Type B pancreatic cell (in vitro differentiated cells): ENCODE results near the gene BNIP2. TPM values are rescaled to one million over a fixed set of nuclear protein-coding genes. Genes with fewer than 3 reads are reported as not detected.

Experiments used
- DNase-seq: peaks from one replicate; pipeline ENCODE4 v3.0.0; 2021; ENCODE audit warnings: mixed read lengths; ENCODE audit not compliant: unreplicated experiment; ENCODE audit errors: extremely low spot score
- H3K27ac Mint-ChIP-seq: 2 replicates; pipeline ENCODE4 v1.8.0; 2021; ENCODE audit warnings: mild to moderate bottlenecking, mixed read lengths
- H3K27me3 Mint-ChIP-seq: 2 replicates; pipeline ENCODE4 v1.8.0; 2021; ENCODE audit warnings: mixed read lengths
- H3K36me3 Mint-ChIP-seq: 2 replicates; pipeline ENCODE4 v1.8.0; 2021; ENCODE audit warnings: mixed read lengths
- H3K4me1 Mint-ChIP-seq: one replicate; pipeline ENCODE4 v1.8.0; 2021; ENCODE audit warnings: mixed read lengths; ENCODE audit not compliant: unreplicated experiment
- H3K4me3 Mint-ChIP-seq: 2 replicates; pipeline ENCODE4 v1.8.0; 2021; ENCODE audit warnings: mild to moderate bottlenecking, mixed read lengths
- H3K9me3 Mint-ChIP-seq: 2 replicates; pipeline ENCODE4 v1.8.0; 2021; ENCODE audit warnings: mixed read lengths
- CTCF ChIP-seq: fragments of 200-600 bp; sonication (generic); conservative IDR thresholded peaks from 2 replicates; pipeline ENCODE4 v1.5.0; 2021; ENCODE audit warnings: antibody characterized with exemption, mild to moderate bottlenecking
- total RNA-seq: library from RNA; stranded (reverse); gene quantifications from 2 replicates; pipeline ENCODE4 v1.2.1, GENCODE V29; 2021; ENCODE audit warnings: low replicate concordance

Gene BNIP2
- total RNA-seq, 1 donor from 2014 or later, result 37.6 TPM

- peak within 1 kb of the TSS; percentile 61 for H3K4me3 Mint-ChIP-seq
- H3K36me3 Mint-ChIP-seq, result no peaks in the 10 kb centered on the region
- peak within 1 kb of the TSS; percentile 64 for H3K27ac Mint-ChIP-seq
- peaks cover 3% of the 10 kb centered on the region for H3K9me3 Mint-ChIP-seq
- peaks cover 20% of the 10 kb centered on the region for H3K27me3 Mint-ChIP-seq
- DNase-seq, result no peak
- peaks cover 17% of the 10 kb centered on the region for H3K4me1 Mint-ChIP-seq
- no peak for TF ChIP-seq CTCF
These were observed 77.6 kb downstream of the BNIP2 start, which contains the start of gene GCNT3 for GRCh38 chr15:59611276-59612260. GCNT3 (plus strand) TSS chr15:59611783; CDS start chr15:59618239, 6,456 bp downstream.

- no peak overlapping the region for H3K27ac Mint-ChIP-seq
These were observed 79.1 kb downstream of the BNIP2 start for GRCh38 chr15:59609730-59610712.

More at GRCh38 chr15:59609730-59610712, 79.1 kb downstream of the BNIP2 start:
- H3K36me3 Mint-ChIP-seq, result no peaks in the 10 kb centered on the region
- peaks cover 7% of the 10 kb centered on the region for H3K4me1 Mint-ChIP-seq
- H3K27me3 Mint-ChIP-seq, result peaks cover 20% of the 10 kb centered on the region
- H3K4me3 Mint-ChIP-seq, result no peak overlapping the region
- DNase-seq, result no peak
- no peak for TF ChIP-seq CTCF
- H3K9me3 Mint-ChIP-seq, result peaks cover 3% of the 10 kb centered on the region

Other genes starting within 250 kb of the BNIP2 start
- 19.6 and 32.7 TPM in 2 replicates for gene GCNT3, start 77.5 kb downstream of the BNIP2 start, total RNA-seq
- gene GTF2A2, start 31.8 kb downstream of the BNIP2 start, total RNA-seq, result 109 and 115 TPM in 2 replicates